Activated CD4-positive, alpha-beta T cell treated with anti-CD3 and anti-CD28 coated beads, Interleukin-2, Interleukin-6, amounts not matched to agents 100 ng/mL and 50 ng/mL, durations not matched to agents 16 hours and 8 hours (primary cell): ENCODE data around the gene MCTP1.
A peak's percentile ranks its signal among the peaks of the same experiment; 100 is the strongest.
"Not testable (repeated sequence)": the region's sequence is repeated elsewhere in the genome, so short reads cannot be mapped to it uniquely, and the experiment has no call there.

Experiments used
- DNase-seq: peaks from one replicate; pipeline ENCODE4 v3.0.0-alpha.2; 2020

The MCTP1 gene

DNA sequence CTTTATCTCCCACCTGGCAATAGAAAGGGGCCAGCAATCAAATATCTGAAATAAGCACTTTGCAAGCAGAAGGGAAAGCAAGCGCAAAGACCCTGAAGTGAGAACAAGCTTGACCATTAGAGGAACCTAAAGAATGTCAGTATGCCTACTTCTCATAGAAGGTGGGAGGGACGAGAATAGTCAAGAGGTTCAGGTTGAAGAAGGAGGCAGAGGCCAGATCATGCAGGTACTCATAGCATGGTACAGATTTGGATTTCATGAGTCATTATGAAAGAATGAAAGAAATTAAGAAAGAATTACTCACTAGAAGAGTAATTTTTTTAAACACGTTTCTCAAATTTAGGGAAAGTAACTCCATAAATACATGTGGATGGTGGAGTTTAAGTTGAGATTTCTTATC is 33.7 kb downstream of the MCTP1 start:
- DNase-seq, result no peak

DNA sequence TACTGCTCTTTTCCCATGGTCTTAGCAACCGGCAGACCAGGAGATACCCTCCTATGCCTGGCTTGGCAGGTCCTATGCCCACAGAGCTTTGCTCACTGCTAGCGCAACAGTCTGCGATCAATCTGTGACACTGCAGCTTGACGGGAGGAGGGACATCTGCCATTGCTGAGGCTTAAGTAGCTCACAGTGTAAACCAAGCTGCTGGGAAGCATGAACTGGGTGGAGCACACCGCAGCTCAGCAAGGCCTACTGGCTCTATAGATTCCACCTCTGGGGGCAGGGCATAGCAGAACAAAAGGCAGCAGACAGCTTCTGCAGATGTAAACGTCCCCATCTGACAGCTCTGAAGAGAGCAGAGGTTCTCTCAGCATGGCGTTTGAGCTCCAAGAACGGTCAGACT is 40.4 kb downstream of the MCTP1 start:
- DNase-seq, result no peak

DNA sequence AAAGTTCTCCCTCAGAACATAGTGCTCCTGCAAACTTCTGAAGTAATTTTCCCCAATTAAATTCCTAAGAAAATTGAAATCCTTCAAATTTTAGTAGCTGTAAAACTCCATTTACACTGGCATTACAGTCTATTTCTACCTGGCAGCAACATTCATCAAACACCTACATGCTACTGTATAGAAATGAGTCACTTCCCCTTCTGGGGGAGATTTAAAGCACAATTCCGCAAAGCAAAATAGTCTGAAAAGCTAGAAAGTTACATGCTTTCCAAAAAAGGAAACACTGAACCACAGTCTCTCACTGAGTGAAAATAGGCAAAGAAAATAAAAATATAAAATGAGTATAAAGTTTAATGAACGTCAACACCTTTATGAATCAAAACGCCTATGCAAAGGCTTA is 43.3 kb downstream of the MCTP1 start:
- DNase-seq, result peak; percentile 12

DNA sequence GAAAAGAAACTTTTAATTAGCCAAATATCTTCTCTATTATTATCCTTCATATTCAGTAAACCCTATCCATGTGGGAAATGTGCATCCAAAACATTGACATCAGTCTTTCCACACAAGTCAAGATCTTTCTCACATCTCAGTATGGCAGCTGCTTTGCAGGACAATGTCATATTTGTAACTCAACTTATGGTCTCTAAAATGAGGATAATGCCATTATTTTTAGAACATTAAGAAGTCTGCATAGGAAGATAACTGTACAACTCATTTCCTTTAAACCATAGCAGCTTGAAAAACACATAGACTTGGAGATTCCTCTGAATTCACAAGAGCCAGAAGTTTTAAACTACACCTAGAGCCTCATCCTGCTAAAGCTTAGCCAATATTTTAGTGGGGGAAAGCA is 43.7 kb downstream of the MCTP1 start:
- DNase-seq, result no peak

DNA sequence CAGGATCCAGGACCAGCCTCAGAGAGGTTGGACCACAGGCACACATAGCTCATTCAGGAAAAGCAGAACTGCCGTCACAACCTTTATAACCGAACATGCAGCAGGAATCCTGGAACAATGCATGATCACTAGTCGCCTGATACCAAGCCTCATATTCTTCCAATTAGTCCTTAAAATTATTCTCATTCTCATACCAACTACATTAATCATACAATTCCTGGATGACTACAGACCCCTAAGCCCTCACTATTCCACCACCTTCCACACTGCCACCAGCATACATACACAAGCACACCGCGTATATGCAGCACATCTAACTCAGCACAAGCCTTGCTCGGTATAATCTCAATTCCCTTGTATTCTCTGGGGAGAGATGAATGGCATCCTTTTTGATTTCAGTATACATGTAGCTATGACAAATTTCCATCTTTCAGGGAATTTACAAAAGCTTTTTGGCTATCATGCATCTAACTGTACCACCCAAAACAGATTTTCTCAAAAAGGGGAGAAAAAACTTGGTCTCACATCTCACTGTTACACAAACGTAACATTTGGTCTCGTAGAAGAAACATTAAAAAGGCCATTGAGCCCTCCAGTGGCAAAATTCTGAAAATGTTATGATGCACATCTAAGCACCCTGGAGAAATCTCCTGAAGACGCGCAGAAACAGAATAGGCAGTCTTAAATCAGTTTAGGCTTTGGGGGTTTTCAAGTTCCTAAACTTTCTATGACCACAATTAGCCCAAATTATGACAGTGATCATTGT is 46.2 kb downstream of the MCTP1 start:
- no peak for DNase-seq

DNA sequence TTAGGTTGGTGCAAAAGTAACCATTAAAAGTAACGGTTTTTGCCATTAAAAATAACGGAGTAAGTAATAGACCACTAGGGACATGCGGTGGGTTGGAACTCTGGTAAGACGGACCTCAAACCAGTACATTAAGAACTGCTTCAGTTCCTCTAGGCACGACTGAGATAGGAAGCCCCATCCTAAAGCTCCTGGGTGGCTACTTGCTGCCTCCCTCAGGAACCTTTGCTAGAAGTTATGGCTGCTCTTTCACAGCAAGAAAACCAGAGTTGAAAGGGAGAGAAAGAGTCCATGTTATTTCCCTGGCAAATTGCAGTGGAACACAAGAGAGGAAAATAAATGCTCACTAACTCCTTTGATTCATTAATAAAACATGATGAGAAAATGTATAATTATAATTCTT is 47.6 kb downstream of the MCTP1 start:
- no peak for DNase-seq

DNA sequence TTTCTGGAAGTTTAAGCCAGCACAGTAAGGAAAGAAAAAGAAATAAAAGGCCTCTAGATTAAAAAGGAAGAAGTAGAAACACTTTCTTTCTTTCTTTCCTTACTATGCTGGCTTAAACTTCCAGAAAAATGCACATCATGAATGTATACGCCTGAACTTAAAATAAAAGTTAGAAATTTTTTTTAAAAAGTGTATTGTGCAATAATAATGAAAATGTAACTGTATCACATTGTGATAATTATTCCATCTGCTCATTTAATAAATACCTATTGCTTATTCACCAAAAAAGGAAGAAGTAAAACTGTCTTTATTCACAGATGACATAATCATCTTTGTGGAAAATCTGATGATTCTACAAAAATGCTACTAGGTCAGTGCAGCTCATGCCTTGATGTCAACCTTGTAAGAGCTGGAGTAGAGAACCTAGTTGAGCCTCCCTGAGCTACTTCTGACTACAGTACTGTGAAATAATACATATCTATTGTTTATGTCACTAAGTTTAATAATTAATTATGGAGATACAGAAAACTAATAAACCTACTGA is 49.4 kb downstream of the MCTP1 start:
- DNase-seq, result no peak

DNA sequence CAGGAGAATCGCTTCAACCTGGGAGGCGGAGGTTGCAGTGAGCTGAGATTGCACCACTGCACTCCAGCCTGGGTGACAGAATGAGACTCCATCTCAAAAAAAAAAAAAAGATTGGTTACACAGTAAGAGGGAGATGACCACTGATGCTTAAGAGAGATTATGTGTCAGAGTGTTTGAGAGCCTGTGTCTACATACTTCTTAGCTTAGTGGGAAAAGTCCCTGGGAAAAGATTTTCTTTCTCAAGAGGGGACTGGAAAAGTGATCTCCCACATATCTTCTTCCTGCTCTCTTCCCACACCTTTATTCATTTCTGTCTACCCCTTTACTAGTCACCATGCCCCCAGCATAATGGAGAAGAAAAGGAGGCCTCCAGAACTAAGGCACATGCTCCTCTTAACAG is 55.2 kb downstream of the MCTP1 start:
- DNase-seq, result no peak

DNA sequence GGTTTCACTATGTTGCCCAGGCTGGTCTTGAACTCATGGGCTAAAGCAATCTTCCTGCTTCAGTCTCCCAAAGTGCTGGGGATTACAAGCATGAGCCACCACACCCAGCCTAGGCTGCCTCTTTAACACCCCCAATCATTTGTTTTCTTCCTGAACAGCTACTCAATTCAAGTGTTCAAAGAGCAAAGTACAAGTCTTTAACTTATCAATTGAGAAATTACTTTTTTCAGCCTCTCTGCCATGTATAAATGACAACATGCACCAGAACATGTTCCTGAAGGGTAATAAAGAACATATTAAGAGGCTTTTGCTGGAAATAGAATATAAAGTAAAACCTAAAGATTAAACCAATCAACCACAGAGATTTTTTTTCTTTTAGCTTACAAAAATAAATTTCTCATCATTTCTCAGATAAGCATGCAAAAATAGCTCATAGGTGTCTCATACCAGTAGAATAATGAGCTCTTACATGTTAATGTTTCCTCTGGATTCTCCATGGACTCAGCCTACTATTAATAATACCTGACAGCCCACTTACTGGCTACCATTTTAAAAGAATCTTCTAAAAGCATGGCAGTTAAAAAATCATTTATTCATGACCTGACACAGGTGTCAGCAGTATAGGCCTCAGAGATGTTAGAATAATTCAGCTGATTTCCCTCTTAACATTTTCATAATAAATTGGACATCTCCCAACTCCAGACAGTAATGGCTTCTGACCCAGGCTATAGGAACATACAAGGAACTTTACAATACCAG is 60.0 kb downstream of the MCTP1 start:
- DNase-seq, result no peak

DNA sequence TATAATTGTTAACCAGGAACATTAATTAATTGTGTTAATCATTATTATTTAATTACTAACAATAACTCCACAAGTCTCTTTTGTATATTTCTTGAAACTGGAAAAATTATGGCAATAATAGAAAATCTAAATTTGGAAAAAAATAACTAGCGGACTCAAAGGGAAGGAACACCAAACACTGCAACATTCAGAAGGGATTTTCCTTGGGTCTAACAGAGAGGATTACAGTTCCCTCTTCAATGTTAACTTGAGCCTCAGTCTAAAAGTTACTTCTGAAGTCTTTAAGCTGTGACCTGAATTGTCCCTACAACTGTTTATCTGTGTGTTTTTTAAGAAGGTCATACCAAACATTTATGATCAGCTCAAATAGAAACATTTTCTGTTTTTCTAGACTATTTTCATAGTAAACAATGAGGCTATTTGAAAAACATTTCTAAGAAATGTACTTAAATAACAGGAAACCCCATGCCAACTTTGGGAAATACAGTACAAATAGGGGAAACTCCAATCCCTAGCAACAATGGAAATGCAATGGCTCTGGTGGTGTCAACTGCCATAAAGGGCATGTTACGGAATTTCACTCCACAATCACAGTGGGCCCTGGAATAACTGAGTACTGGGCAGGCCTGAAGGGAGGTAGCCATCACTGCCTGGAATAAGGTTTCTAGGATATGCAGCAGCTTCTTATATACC is 61.2 kb downstream of the MCTP1 start:
- no peak for DNase-seq

DNA sequence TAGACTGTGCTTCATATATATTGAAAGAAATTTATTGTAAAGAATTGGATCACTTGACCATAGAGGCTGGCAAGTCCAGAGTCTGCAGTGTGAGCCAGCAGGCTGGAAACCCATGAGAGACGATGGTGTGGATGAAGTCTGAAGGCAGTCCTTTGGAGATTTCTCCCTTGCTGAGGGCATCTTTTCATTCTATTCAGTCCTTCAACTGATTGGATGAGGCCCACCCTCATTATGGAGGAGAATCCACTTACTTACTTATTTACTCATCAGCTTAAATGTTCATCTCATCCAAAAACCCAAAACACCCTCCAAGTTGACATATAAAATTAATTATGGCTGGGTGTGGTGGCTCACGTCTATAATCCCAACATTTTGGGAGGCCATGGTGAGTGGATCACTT is 62.1 kb downstream of the MCTP1 start:
- no peak for DNase-seq

DNA sequence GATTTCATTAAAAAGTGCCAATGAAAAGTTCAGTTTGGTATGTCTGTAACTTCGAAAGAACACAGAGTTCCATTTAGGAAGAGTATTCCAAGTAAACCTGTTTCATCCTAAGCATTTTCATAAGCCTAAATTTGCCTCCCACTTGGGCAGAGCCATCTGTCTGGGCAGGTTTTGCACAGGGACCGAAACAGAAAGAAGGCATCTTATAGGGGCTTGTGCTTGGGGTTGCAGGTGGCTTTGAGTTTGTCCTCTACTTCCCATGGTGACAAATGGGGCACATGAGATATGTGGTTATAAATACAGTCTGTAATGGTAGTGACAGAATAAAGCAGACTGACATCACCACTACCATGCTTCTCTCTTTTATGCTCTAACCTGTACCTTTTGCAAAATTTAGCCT is 63.7 kb downstream of the MCTP1 start:
- DNase-seq, result no peak

DNA sequence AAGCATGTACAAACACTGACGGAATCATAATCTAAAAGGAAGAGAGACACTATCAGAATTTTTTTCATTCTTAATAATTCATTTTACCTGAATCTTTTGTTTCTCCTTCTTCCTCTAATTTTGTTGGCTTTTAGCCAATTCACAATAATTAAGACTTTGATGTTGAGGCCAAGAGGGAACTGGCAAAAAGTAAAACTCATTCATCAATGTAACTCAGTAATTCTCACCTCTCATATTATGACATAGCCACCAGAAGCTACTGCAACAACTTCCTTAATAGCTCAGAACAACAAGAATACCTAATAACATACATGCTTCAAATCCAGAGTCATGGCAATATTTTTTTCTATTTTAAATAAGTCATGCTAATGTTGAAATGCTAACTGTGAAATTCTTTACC is 64.5 kb downstream of the MCTP1 start:
- no peak for DNase-seq

DNA sequence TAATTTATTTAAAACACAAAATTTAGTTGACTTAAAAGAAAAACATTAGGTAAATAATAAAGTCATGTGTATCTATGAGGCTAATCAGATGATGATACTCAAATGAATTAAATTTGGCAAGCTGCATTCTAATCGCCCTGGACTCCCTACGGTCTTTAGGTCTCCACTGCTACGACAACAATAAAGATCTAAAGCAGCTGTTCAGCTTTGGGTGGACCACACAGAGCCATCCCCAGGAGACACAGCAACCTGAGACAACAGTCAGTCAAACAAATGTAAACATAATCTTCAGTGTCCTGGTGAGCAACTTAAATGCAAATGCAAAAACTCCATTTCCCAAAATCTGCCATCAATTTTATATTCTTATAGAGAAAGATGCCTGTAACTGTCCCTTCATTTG is 65.5 kb downstream of the MCTP1 start:
- no peak for DNase-seq

DNA sequence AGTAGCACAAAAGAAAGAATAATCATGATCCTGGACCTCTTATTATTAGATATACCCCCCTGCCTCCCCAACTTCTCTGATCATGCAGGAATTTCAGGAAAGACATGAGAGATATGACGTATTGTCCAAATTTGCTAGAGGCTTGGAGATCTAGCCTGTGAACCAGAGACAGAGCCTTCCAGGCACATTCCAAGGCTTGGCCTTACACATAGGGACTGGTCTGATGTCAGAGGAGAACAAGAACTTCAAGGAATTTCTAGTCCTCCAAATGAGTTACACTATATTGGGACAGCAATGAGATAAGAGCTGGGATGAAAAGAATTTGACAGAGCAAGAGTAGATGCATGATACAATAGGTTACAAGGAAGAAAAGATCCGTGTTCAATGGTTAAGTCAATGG is 67.0 kb downstream of the MCTP1 start:
- no peak for DNase-seq

DNA sequence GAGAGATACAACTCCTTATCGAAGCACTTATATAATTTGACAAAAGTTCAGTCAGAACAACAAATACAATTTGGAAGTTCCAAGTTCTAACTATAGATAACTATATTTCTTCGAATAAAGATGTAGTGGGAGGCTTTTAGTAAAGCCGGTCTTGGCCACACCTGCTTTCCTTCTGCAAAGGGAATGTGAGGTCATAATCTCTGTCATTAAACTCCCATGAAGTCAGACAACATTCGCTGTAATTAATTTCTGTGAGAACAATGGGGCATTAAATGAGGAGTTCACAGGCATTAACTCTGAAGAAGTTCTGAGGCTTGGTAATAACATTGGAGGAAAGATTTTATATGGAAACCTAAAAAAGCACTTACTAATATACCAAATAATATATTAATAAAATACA is 67.5 kb downstream of the MCTP1 start:
- no peak for DNase-seq

DNA sequence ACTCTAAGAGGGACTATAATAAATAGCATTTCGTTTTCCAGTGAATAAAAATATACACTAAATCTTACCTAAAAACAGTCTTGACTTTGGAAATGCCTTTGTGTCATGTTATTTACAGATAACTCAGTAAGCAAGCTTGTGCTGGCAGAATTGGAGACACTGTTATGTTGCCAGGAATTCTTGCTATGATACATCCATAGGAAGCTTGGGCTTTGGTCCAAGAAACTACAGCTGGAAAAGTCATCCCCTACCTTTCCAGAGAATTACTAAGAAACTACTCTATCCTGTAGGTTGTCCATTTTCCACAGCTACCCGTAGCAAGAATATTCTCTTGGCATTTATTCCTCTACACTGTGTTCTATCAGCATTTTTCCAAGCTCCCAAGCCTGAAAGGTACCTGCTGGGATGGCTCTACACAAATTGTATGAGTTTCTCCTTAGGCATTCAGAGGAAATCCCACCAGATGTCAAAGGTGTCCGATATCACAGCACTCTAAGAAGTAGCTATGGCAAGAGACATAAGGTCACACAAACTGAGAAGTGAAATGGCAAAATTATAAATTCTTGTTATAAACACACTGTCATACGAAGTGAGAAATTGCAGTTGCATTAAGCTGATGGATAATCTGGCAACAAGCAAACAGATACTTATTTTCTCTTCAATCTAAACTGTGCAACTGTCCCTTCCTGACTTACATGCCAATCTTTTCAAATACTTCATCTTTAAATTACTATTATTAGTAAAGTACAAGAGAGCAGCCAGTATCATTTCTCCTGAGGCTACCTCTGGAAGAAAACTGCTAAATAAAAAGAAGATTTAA is 68.5 kb downstream of the MCTP1 start:
- no peak for DNase-seq

DNA sequence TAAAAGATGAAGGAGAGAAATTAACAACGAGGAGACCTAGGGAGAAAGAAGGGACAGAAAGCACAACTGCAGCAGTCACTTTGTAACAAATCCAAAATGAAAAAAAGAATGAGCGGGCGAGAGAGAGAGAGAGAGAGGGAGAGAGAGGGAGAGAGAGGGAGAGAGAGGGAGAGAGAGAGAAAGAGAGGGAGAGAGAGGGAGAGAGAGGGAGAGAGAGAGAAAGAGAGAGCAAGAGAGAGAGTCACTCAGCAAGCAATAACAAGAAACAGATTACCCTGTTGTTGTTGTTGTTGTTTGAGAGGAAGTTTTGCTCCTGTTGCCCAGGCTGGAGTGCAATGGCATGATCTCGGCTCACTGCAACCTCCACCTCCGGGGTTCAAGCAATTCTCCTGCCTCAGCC is 77.1 kb downstream of the MCTP1 start:
- DNase-seq, result not testable (repeated sequence)

DNA sequence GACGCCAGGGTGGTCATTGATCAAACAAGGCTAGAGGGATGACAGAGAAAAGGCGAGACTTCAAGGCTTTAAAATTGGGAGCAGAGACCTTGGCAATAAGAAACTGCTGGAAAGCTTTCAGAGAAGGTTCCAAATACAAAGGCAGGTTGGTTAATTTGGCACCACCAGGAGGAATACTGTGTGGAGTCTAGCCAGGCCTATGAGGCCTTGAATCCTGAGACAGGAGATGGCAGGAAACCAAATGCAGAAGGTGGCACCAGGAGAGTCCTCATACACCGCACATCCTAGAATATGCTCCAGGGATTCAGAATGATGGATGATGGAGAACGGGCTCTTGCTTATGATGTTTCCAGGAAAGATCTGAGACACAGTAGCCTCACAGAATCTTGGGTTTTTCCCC is 90.0 kb downstream of the MCTP1 start:
- no peak for DNase-seq

DNA sequence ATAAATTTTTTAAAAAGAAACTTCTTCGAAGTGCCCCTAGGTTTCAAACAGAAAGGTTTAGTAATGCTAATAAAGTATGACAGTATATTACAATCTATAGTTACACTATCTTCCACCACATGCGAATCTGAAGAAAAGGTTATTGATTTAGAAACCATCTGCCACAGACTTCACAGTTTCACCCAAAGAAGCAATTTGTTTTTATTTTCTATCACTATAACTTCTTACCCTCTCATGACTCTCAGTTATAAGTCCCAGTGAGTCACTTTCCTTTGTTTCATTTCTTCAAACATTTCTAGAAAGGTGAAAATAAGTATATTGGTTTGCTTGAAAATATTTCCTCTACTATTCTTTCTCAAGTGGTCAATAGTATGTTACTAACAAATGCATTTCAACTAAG is 93.6 kb downstream of the MCTP1 start:
- peak; percentile 2 for DNase-seq

DNA sequence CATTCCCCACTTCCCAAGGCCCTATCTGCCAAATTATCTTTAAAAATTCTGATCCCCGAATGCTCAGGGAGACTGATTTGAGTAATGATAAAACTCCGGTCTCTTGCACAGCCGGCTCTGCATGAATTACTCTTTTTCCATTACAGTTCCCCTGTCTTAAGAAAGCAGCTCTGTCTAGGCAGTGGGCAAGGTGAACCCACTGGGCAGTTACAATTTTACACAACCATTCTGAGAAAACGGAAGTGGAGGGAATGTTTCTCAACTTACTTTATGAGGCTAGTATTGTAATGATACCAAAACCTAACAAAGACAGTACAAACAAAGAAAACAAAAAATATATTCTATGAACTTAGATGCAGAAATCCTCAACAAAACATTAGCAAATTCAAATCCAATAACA is 100.0 kb downstream of the MCTP1 start:
- DNase-seq, result no peak

DNA sequence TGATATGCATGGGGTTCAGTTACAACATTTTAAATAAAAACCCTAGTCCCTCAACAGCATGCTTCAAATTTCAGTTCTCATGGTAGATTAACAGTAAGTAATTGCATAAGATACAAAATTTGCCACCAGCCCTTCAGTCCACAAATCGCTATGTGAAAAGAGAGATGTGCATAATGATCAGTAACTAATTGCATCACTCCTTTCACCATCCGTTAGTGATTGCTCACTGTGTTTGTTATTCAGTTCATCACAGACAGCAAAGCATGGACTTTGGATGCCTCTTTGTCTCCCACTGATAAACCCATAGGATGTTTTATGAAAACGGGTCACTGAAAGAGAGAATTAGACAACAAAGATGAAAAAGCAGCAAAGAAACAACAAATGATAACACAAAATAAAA is 103.2 kb downstream of the MCTP1 start:
- no peak for DNase-seq
